Measurements from ENCODE around the gene TRMT44.
"Not testable (repeated sequence)": the region's sequence is repeated elsewhere in the genome, so short reads cannot be mapped to it uniquely, and the experiment has no call there.

The TRMT44 gene

GRCh38 chr4:8510611-8511285, 70.2 kb downstream of the TRMT44 start:
- DNase-seq (ENCODE audit: low read depth), result no peak
- no peak overlapping the region for H3K4me3 ChIP-seq (ENCODE audit: low read length)
- TF ChIP-seq CTCF (conservative IDR thresholded peaks at IDR 0.05; ENCODE audit: low read depth, low read length), result no peak

GRCh38 chr4:8512510-8512909, 71.9 kb downstream of the TRMT44 start:
- DNase-seq (ENCODE audit: low read depth), result no peak
- no peak overlapping the region for H3K4me3 ChIP-seq (ENCODE audit: low read length)
- TF ChIP-seq CTCF (conservative IDR thresholded peaks at IDR 0.05; ENCODE audit: low read depth, low read length), result no peak

DNA sequence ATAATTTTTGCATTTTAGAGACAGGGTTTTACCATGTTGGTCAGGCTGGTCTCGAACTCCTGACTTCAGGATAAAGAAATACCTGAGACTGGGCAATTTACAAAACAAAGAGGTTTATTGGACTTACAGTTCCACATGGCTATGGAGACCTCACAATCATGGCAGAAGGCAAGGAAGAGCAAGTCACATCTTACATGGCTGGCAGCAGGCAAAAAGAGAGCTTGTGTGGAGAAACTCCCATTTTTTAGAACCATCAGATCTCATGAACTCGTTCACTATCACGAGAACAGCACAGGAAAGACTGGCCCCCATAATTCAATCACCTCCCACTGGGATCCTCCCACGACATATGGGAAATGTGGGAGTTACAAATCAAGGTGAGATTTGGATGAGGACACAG, 72.5 kb downstream of the TRMT44 start:
- H3K4me3 ChIP-seq (ENCODE audit: low read length); DNase-seq (ENCODE audit: low read depth): not testable (repeated sequence)

- no peak for DNase-seq (ENCODE audit: low read depth)
- no peak overlapping the region for H3K4me3 ChIP-seq (ENCODE audit: low read length)
- no peak for TF ChIP-seq CTCF (conservative IDR thresholded peaks at IDR 0.05; ENCODE audit: low read depth, low read length)
Observed at GRCh38 chr4:8513931-8514330, 73.4 kb downstream of the TRMT44 start.

DNA sequence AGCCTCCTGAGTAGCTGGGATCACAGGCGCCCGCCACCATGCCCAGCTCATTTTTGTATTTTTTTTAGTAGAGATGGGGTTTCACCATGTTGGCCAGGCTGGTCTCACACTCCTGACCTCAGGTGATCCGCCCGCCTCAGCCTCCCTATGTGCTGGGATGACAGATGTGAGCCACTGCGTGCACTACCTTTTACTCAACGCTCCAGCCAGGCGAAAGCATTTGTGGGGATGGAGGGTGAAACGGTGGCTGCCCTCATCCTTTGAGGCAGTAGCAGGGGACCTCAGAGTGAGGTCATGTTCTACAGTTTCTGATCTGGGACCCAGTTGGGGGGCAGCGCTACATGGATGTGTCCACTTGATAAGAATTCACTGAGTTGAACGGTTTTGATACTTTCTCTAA, 73.8 kb downstream of the TRMT44 start:
- DNase-seq (ENCODE audit: low read depth), result no peak
- no peak for TF ChIP-seq CTCF (conservative IDR thresholded peaks at IDR 0.05; ENCODE audit: low read depth, low read length)

GRCh38 chr4:8515316-8516060, 74.9 kb downstream of the TRMT44 start:
- H3K4me3 ChIP-seq (ENCODE audit: low read length), result no peak overlapping the region
- TF ChIP-seq CTCF (conservative IDR thresholded peaks at IDR 0.05; ENCODE audit: low read depth, low read length), result no peak
- DNase-seq (ENCODE audit: low read depth), result no peak

More for the DNA sequence above, 73.8 kb downstream of the TRMT44 start:
- H3K4me3 ChIP-seq (ENCODE audit: low read length), result no peak overlapping the region

DNA sequence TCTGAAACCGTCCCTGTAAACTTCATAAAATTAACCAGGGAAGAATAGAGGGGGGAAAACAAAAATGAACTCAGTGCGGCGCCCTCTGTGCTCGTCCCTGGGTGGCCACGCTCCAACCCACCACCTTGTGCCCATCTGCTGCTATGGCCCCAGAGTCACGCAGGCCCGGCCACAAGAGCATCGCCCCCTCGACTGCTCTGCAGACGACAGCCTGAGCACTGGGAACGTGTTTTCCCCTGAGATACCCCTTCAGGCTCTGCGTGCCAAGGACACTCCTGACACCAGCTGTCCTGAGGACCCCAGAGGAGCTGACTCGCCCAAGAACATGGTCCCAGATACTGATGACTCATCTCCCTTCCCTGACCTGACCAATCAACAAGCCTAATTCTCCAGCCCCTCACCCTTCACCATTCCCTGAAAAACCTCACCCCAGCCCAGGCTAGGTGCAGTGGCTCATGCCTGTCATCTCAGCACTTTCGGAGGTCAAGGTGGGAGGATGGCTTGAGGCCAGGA, 75.5 kb downstream of the TRMT44 start:
- no peak for DNase-seq (ENCODE audit: low read depth)
- no peak for TF ChIP-seq CTCF (conservative IDR thresholded peaks at IDR 0.05; ENCODE audit: low read depth, low read length)
- H3K4me3 ChIP-seq (ENCODE audit: low read length), result no peak overlapping the region
